Measurements from ENCODE around the gene MRPL54. TPM values are rescaled to one million over a fixed set of nuclear protein-coding genes. Genes with fewer than 3 reads are reported as not detected.

The MRPL54 gene
- total RNA-seq (10 to 100 TPM; 58.9 to 96.9 (median 69.1) TPM), polyA plus RNA-seq (100 to 1,000 TPM in 1 of 2 donors, 10 to 100 TPM in 1; 76.8 to 153 TPM)
- long read RNA-seq, donor 1, transcript MRPL54-201 (3 exons, 626 nt) = major isoform, 10 of 13 reads
- long read RNA-seq, donor 1, partial matches to known transcripts = 3 of 13 reads
- long read RNA-seq, donor 1, other reads (novel, unspliced or antisense) = 0 of 13 reads
- long read RNA-seq, donor 2, transcript MRPL54-201 (3 exons, 626 nt) = major isoform, 6 of 6 reads
- long read RNA-seq, donor 2, partial matches to known transcripts = 0 of 6 reads
- long read RNA-seq, donor 2, other reads (novel, unspliced or antisense) = 0 of 6 reads
- long read RNA-seq, donor 3, transcript MRPL54-201 (3 exons, 626 nt) = major isoform, 12 of 13 reads
- long read RNA-seq, donor 3, partial matches to known transcripts = 1 of 13 reads
- long read RNA-seq, donor 3, other reads (novel, unspliced or antisense) = 0 of 13 reads

GRCh38 chr19:3762501-3763459, at the start of gene MRPL54:
Gene MRPL54, plus strand, starts transcription at chr19:3762682. Its CDS starts 19 bp downstream, at chr19:3762701.
- Histone ChIP-seq H3K27ac (peak within 1 kb of the TSS; percentile 90 to 99 (median 97)), H3K4me1 (peaks cover 5 to 43% (median 28%) of the 10 kb centered on the region in 12 donors), H3K9me3 (no peaks in the 10 kb centered on the region), H3K36me3 (peaks cover 0 to 51% (median 41%) of the 10 kb centered on the region in 9 donors), H3K27me3 (no peaks in the 10 kb centered on the region), H3K4me3 (peak within 1 kb of the TSS; percentile 69 to 98 (median 90))
- TF ChIP-seq POLR2A (IDR thresholded peaks at IDR 0.05) = peak in 1 of 2 donors; percentile 54
- TF ChIP-seq CTCF (IDR thresholded peaks at IDR 0.05) = no peak
- intact Hi-C loops (cut with DNase I) = loop anchor here in 6 of 10 donors (5.0 to 10.0 kb wide), 4 partner anchors 60 to 225 kb away; partner anchors contain the start of gene EEF2 (in 5 of the 6)
- 3 to 5% (median 4%) methylated on average over 36 to 47 of the region's 47 CpGs for WGBS, 4 donors
- ATAC-seq = peak; percentile 94 to 97 (median 96)
- DNase-seq = peak; percentile 99 to 100 (median 99)

GRCh38 chr19:3716147-3716668, 46.3 kb upstream of the MRPL54 start:
- intact Hi-C loops (cut with DNase I) = loop anchor here in 1 of 10 donors (10.0 kb wide), 1 partner anchor 161 kb away; the partner anchor contains the start of gene MFSD12
- no peaks in the 10 kb centered on the region for H3K9me3 ChIP-seq
- no peak overlapping the region for H3K27ac ChIP-seq
- peaks cover 0 to 14% (median 7%) of the 10 kb centered on the region in 12 donors for H3K4me1 ChIP-seq
- ATAC-seq (no peak), DNase-seq (no peak)
- 85 to 91% (median 89%) methylated on average over 8 to 16 of the region's 16 CpGs for WGBS, 4 donors
- H3K4me3 ChIP-seq = no peak overlapping the region
- no peaks in the 10 kb centered on the region for H3K36me3 ChIP-seq
- peaks cover 13 to 30% (median 20%) of the 10 kb centered on the region in 9 donors for H3K27me3 ChIP-seq
- TF ChIP-seq POLR2A (IDR thresholded peaks at IDR 0.05) (no peak), CTCF (IDR thresholded peaks at IDR 0.05) (no peak)

GRCh38 chr19:3719868-3720267, 42.6 kb upstream of the MRPL54 start:
- ATAC-seq (no peak), DNase-seq (no peak)
- H3K36me3 ChIP-seq = no peaks in the 10 kb centered on the region
- TF ChIP-seq POLR2A (IDR thresholded peaks at IDR 0.05) (no peak), CTCF (IDR thresholded peaks at IDR 0.05) (no peak)
- H3K4me3 ChIP-seq = no peak overlapping the region
- intact Hi-C loops (cut with DNase I) = loop anchor here in 1 of 10 donors (10.0 kb wide), 1 partner anchor 165 kb away; the partner anchor contains the start of gene MFSD12
- peaks cover 0 to 22% (median 8%) of the 10 kb centered on the region in 12 donors for H3K4me1 ChIP-seq
- peaks cover 31 to 61% (median 44%) of the 10 kb centered on the region in 9 donors for H3K27me3 ChIP-seq
- no peak overlapping the region for H3K27ac ChIP-seq
- no peaks in the 10 kb centered on the region for H3K9me3 ChIP-seq
- 87 to 92% (median 88%) methylated on average over 4 of the region's 4 CpGs for WGBS, 4 donors

Data from heart left ventricle (tissue), 16 donors.